ENCODE results near the gene ETS2. TPM values are rescaled to one million over a fixed set of nuclear protein-coding genes. Genes with fewer than 3 reads are reported as not detected.

ETS2 gene
- total and polyA plus RNA-seq, 2 of the 8 experiments (the other 6 are each of a cell fraction or from before 2014, with no cell fraction given), result 11.0 to 45.1 TPM

- TF ChIP-seq POLR2A (IDR thresholded peaks at IDR 0.05; ENCODE audit: control extremely low read depth in 1 of 2, low read depth in 2 of 2, low read length in 2 of 2), result peak; percentile 54 to 60
- TF ChIP-seq EP300 (IDR thresholded peaks at IDR 0.05; ENCODE audit: borderline replicate concordance in 1 of 2, low read depth in 2 of 2, low read length in 2 of 2), result no peak
- TF ChIP-seq PHF8 (conservative IDR thresholded peaks at IDR 0.05; ENCODE audit: low read depth, low read length), result peak; percentile 2; the same call in 1 of the 2 replicates
- TF ChIP-seq RBBP5 (IDR thresholded peaks at IDR 0.05; ENCODE audit: borderline replicate concordance, low read depth, low read length), result peak; percentile 73
- TF ChIP-seq JUND (IDR thresholded peaks at IDR 0.05; ENCODE audit: low read length), result no peak
- TF ChIP-seq CREB1 (IDR thresholded peaks at IDR 0.05), result 0 out of 2 replicates have a peak, but pooled peaks have one; percentile 9
- no peak for TF ChIP-seq FOSL1 (IDR thresholded peaks at IDR 0.05; ENCODE audit: insufficient read depth, low read depth, low read length)
- TF ChIP-seq, protein P1, sequence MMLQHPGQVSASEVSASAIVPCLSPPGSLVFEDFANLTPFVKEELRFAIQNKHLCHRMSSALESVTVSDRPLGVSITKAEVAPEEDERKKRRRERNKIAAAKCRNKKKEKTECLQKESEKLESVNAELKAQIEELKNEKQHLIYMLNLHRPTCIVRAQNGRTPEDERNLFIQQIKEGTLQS (IDR thresholded peaks at IDR 0.05; ENCODE audit: insufficient read depth, low read depth, low read length), result no peak
- TF ChIP-seq NRF1 (IDR thresholded peaks at IDR 0.05; ENCODE audit: low read depth, low read length), result no peak
- no peak for TF ChIP-seq MAFK (IDR thresholded peaks at IDR 0.05; ENCODE audit: low read depth, low read length)
These were observed at the start of gene ETS2 (continued) for GRCh38 chr21:38805328-38806152.
